Glutamatergic neuron (in vitro differentiated cells): ENCODE measurements around the gene ASIC4. TPM values are rescaled to one million over a fixed set of nuclear protein-coding genes. Genes with fewer than 3 reads are reported as not detected.

Source experiments
- DNase-seq: peaks from one replicate; pipeline ENCODE4 v3.0.0; 2022
- H3K27ac Mint-ChIP-seq: one replicate; pipeline ENCODE4 v1.8.0; 2020; ENCODE audit warnings: mild to moderate bottlenecking, mixed read lengths, inconsistent platforms; ENCODE audit not compliant: unreplicated experiment
- H3K27me3 Mint-ChIP-seq: one replicate; pipeline ENCODE4 v1.8.0; 2020; ENCODE audit warnings: mild to moderate bottlenecking, moderate library complexity, mixed read lengths, inconsistent platforms; ENCODE audit not compliant: unreplicated experiment
- H3K36me3 Mint-ChIP-seq: one replicate; pipeline ENCODE4 v1.8.0; 2020; ENCODE audit warnings: mild to moderate bottlenecking, mixed read lengths, inconsistent platforms; ENCODE audit not compliant: unreplicated experiment
- H3K4me1 Mint-ChIP-seq: one replicate; pipeline ENCODE4 v1.8.0; 2020; ENCODE audit warnings: mild to moderate bottlenecking, low read depth, mixed read lengths, inconsistent platforms; ENCODE audit not compliant: unreplicated experiment
- H3K4me3 Mint-ChIP-seq: one replicate; pipeline ENCODE4 v1.8.0; 2020; ENCODE audit warnings: mild to moderate bottlenecking, mixed read lengths, inconsistent platforms; ENCODE audit not compliant: unreplicated experiment
- H3K9me3 Mint-ChIP-seq: one replicate; pipeline ENCODE4 v1.8.0; 2020; ENCODE audit warnings: mild to moderate bottlenecking, moderate library complexity, mixed read lengths, inconsistent platforms; ENCODE audit not compliant: unreplicated experiment
- CTCF ChIP-seq: fragments of 200-600 bp; sonication (generic); IDR thresholded peaks from one replicate; pipeline ENCODE4 v1.5.0; 2021; ENCODE audit not compliant: partially characterized antibody, unreplicated experiment
- total RNA-seq: library from RNA; stranded (reverse); fragmentation: NEBNext Ultra II Directional; extraction: Animal tissue kit (Norgen Biotek cat#: 25700); gene quantifications from one replicate; pipeline ENCODE4 v1.2.1, GENCODE V29; 2021; ENCODE audit not compliant: unreplicated experiment

The ASIC4 gene
- total RNA-seq, 1 donor from 2014 or later: 5.4 TPM

- Mint-ChIP-seq H3K36me3 (peaks cover under 1% of the 10 kb centered on the region), H3K27ac (no peak overlapping the region), H3K4me1 (peaks cover 3% of the 10 kb centered on the region), H3K9me3 (peaks cover 7% of the 10 kb centered on the region), H3K27me3 (peaks cover 16% of the 10 kb centered on the region), H3K4me3 (no peak overlapping the region)
- no peak for TF ChIP-seq CTCF
- DNase-seq: no peak
Measured at GRCh38 chr2:219554350-219554749, 40.1 kb downstream of the ASIC4 start.

GRCh38 chr2:219555956-219556355 lies 41.7 kb downstream of the ASIC4 start:
- H3K27me3 Mint-ChIP-seq: peaks cover 17% of the 10 kb centered on the region
- peaks cover 5% of the 10 kb centered on the region for H3K4me1 Mint-ChIP-seq
- no peak for TF ChIP-seq CTCF
- H3K27ac Mint-ChIP-seq: no peak overlapping the region
- peaks cover 7% of the 10 kb centered on the region for H3K9me3 Mint-ChIP-seq
- peaks cover 5% of the 10 kb centered on the region for H3K36me3 Mint-ChIP-seq
- no peak for DNase-seq
- no peak overlapping the region for H3K4me3 Mint-ChIP-seq

GRCh38 chr2:219556413-219556812 lies 42.1 kb downstream of the ASIC4 start:
- Mint-ChIP-seq H3K4me3 (no peak overlapping the region), H3K27ac (no peak overlapping the region), H3K9me3 (peaks cover 7% of the 10 kb centered on the region), H3K4me1 (peaks cover 8% of the 10 kb centered on the region), H3K27me3 (peaks cover 16% of the 10 kb centered on the region), H3K36me3 (peaks cover 5% of the 10 kb centered on the region)
- TF ChIP-seq CTCF: no peak
- no peak for DNase-seq

- Mint-ChIP-seq H3K4me3 (no peak overlapping the region), H3K27me3 (peaks cover 16% of the 10 kb centered on the region), H3K4me1 (peaks cover 14% of the 10 kb centered on the region), H3K36me3 (peaks cover 5% of the 10 kb centered on the region), H3K9me3 (peaks cover 8% of the 10 kb centered on the region), H3K27ac (no peak overlapping the region)
- TF ChIP-seq CTCF: no peak
- DNase-seq: no peak
Measured at GRCh38 chr2:219557320-219557719, 43.0 kb downstream of the ASIC4 start.

DNA sequence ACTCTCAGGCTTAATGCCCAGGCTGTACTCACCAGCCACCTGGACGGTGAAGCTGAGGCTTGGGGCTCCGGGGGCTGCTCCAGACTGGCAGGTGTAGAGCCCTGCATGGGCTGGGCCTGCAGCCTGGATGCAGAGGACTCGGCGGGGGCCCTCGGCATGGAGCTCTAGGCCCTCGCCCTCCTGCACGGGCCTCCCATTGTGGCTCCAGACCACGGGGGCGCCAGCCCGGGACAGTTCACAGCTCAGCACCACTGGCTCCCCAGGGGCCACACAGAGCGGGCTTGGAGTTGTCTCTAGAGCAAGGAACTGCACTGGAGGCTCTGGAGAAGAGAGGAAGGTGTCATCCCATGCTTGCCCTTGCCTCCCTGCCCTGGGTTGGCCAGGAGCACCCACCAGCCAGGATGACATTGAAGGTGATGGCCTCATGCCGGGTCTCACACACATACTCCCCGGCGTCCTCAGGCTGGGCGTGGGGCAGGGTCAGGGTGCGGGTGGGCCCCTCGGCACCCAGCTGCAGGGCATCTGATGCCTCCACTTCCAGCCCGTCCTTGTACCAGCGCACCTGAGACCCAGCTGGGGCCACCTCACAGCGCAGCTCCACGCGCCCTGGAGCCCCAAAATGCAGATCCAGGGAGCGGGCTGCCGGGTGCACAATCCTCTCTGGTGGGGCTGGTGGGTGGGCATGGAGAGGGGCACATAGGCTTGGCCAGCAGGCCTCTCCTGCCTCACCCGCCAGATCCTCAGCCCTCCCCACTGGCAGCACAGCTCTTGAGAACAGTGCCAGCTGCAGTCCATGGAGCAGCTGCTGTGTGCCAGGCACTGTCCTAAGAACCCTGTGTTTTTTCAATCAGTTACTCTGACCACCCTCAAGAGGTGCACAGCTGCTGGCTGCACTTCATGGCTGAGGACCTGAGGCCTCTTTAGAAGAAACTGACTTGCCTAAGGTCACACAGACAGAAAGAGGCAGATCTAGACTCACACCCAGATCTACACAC lies 43.8 kb downstream of the ASIC4 start:
- Mint-ChIP-seq H3K27ac (no peak overlapping the region), H3K27me3 (peaks cover 18% of the 10 kb centered on the region)

More for the DNA sequence above, 43.8 kb downstream of the ASIC4 start:
- Mint-ChIP-seq H3K9me3 (peaks cover 12% of the 10 kb centered on the region), H3K4me1 (peaks cover 21% of the 10 kb centered on the region), H3K36me3 (peaks cover 5% of the 10 kb centered on the region), H3K4me3 (no peak overlapping the region)
- no peak for TF ChIP-seq CTCF
- no peak for DNase-seq
